Psoas muscle (tissue), 8 donors: Measurements from ENCODE around the gene EXOC3L2. TPM values are rescaled to one million over a fixed set of nuclear protein-coding genes. Genes with fewer than 3 reads are reported as not detected.

Experiments used
- ATAC-seq, 4 donors: fragments of 200-7000 bp; cut with Tn5 transposase; one replicate each; pipeline ENCODE4 v1.9.1; 2020; ENCODE audit warnings: moderate library complexity in 3 of 4, mild to moderate bottlenecking in 2 of 4
- DNase-seq, 2 donors: peaks; one replicate each; pipeline ENCODE4 v3.0.0-alpha.2; 2020
- H3K27ac ChIP-seq: fragments of 200-600 bp; one replicate; pipeline ENCODE4 v1.8.0; 2022
- H3K27me3 ChIP-seq, 3 donors: fragments of 200-600 bp in 1 of 3; one replicate each; pipeline versions ENCODE4 v1.6.1 to v1.8.0; 2013 to 2022; ENCODE audit warnings: low read length in 2 of 3, mild to moderate bottlenecking in 2 of 3, moderate library complexity in 1 of 3; ENCODE audit not compliant: insufficient read depth in 3 of 3
- H3K36me3 ChIP-seq, 2 donors: fragments of 200-600 bp in 1 of 2; one replicate each; pipeline versions ENCODE4 v1.6.1 to v1.8.0; 2013 to 2022; ENCODE audit warnings: low read depth in 1 of 2, mild to moderate bottlenecking in 1 of 2, moderate library complexity in 1 of 2; ENCODE audit not compliant: insufficient read depth in 1 of 2
- H3K4me1 ChIP-seq: fragments of 200-600 bp; one replicate; pipeline ENCODE4 v1.8.0; 2022
- H3K4me3 ChIP-seq: fragments of 200-600 bp; one replicate; pipeline ENCODE4 v1.8.0; 2022; ENCODE audit warnings: mild to moderate bottlenecking
- H3K9me3 ChIP-seq: fragments of 200-600 bp; one replicate; pipeline ENCODE4 v1.8.0; 2022
- CTCF ChIP-seq: fragments of 200-600 bp; IDR thresholded peaks from one replicate; pipeline ENCODE4 v1.8.0; 2022; ENCODE audit warnings: antibody characterized with exemption
- WGBS, 3 donors: extraction: QIAGEN DNeasy Blood & Tissue Kit; methylation state at CpG; one replicate each; pipeline versions ENCODE4 v1.1.6 to v1.1.7; 2013; 5-methylcytosine and 5-hydroxymethylcytosine counted together
- intact Hi-C, 2 donors: fragments of 100-400 bp; cut with DNase I; formaldehyde crosslinking; loops; one replicate each; pipeline versions ENCODE4 v1.11.0 to v1.14.2; 2022
- long read RNA-seq, 2 donors: library from polyadenylated mRNA; unstranded; transcript quantifications; one replicate each; pipeline ENCODE4 v2.0.0, GENCODE V29; 2021
- polyA plus RNA-seq, 3 donors: library from polyadenylated mRNA; stranded (reverse); fragments of 200-250 nt; gene quantifications; one replicate each; pipeline ENCODE4 v1.2.3, GENCODE V29; 2013
- total RNA-seq, 4 donors: library from RNA; stranded (reverse); fragmentation: NEBNext Ultra II Directional in 2 of 4; extraction: Animal tissue kit (Norgen Biotek cat#: 25700) in 2 of 4; gene quantifications; one replicate each; pipeline versions ENCODE4 v1.2.1 to v1.2.4, GENCODE V29; 2021 to 2023
- donor health status: healthy with polysubstance abuse.
- donor health status: DM: no; HTN: no; CAD: no; lungs with moderate emphysema.
- donor health status: Bipolar disorder and iron deficiency.
- donor health status: healthy.
- donor health status: DM: yes; HTN: yes; CAD: no.
- donor health status: DM: no; HTN: no; CAD: no.
- donor health status: DM: no; HTN: no; CAD: no.
- donor health status: DM: yes; HTN: yes; CAD: no.

EXOC3L2 gene
- total RNA-seq (1 to 10 TPM in 1 of 4 donors, under 1 TPM in 3; 0.62 to 1.3 (median 0.70) TPM), polyA plus RNA-seq (under 1 TPM; 0.17 to 0.53 (median 0.28) TPM)
- long read RNA-seq, donor 1, partial matches to known transcripts: 0 of 1 reads
- long read RNA-seq, donor 1, other reads (novel, unspliced or antisense): 0 of 1 reads
- long read RNA-seq, donor 2, partial matches to known transcripts: 1 of 1 reads
- long read RNA-seq, donor 2, other reads (novel, unspliced or antisense): 0 of 1 reads

- H3K27me3 ChIP-seq: no peaks in the 10 kb centered on the region
- no peak within 1 kb of the TSS for H3K4me3 ChIP-seq
- ATAC-seq (no peak), DNase-seq (no peak)
- no peaks in the 10 kb centered on the region for H3K4me1 ChIP-seq
- 50 to 55% (median 52%) methylated on average over 17 of the region's 17 CpGs for WGBS, 3 donors
- intact Hi-C loops: loop anchor here in 1 of 2 donors (5.0 kb wide), 2 partner anchors 43 to 83 kb away; partner anchors contain the start of gene NKPD1
- H3K27ac ChIP-seq: no peak within 1 kb of the TSS
- no peak for TF ChIP-seq CTCF
- no peaks in the 10 kb centered on the region for H3K36me3 ChIP-seq
- no peaks in the 10 kb centered on the region for H3K9me3 ChIP-seq
These were observed at the start of gene EXOC3L2 for GRCh38 chr19:45245334-45245787. EXOC3L2 (minus strand) TSS chr19:45245407; CDS start chr19:45239045, 6,362 bp downstream.

- no peak for TF ChIP-seq CTCF
- ATAC-seq: peak; percentile 65 to 92 (median 88)
- peak; percentile 33 to 76 for DNase-seq
- 41 to 57% (median 45%) methylated on average over 12 of the region's 12 CpGs for WGBS, 3 donors
- H3K9me3 ChIP-seq: peaks cover 4% of the 10 kb centered on the region
- intact Hi-C loops: no loop called here
- peaks cover 2 to 16% of the 10 kb centered on the region in 2 donors for H3K36me3 ChIP-seq
- H3K4me1 ChIP-seq: peaks cover 5% of the 10 kb centered on the region
- no peak overlapping the region for H3K27ac ChIP-seq
- no peak overlapping the region for H3K4me3 ChIP-seq
- H3K27me3 ChIP-seq: no peaks in the 10 kb centered on the region
These were observed 49.3 kb upstream of the EXOC3L2 start for GRCh38 chr19:45294291-45295029.

- intact Hi-C loops: no loop called here
- no peak for TF ChIP-seq CTCF
- H3K36me3 ChIP-seq: peaks cover 2 to 16% of the 10 kb centered on the region in 2 donors
- 81 to 91% (median 86%) methylated on average over 4 of the region's 4 CpGs for WGBS, 3 donors
- ATAC-seq: peak in 2 of 4 donors; percentile 10 to 18
- no peak overlapping the region for H3K27ac ChIP-seq
- no peak for DNase-seq
- H3K9me3 ChIP-seq: peaks cover 4% of the 10 kb centered on the region
- H3K4me1 ChIP-seq: peaks cover 5% of the 10 kb centered on the region
- H3K27me3 ChIP-seq: no peaks in the 10 kb centered on the region
- no peak overlapping the region for H3K4me3 ChIP-seq
These were observed 48.5 kb upstream of the EXOC3L2 start for GRCh38 chr19:45293682-45294081.

- Histone ChIP-seq H3K27ac (no peak overlapping the region), H3K4me1 (peaks cover 5% of the 10 kb centered on the region), H3K9me3 (peaks cover 4% of the 10 kb centered on the region), H3K4me3 (no peak overlapping the region), H3K36me3 (peaks cover 2 to 29% of the 10 kb centered on the region in 2 donors), H3K27me3 (no peaks in the 10 kb centered on the region)
- DNase-seq (no peak), ATAC-seq (no peak)
- no peak for TF ChIP-seq CTCF
- intact Hi-C loops: no loop called here
- WGBS, 3 donors: 95 to 100% (median 97%) methylated on average over 1 of the region's 1 CpG
These were observed 46.6 kb upstream of the EXOC3L2 start for GRCh38 chr19:45291834-45292233.
